Peyer's patch (tissue), 4 donors: ENCODE measurements around the gene TNS3.

Experiments
- CTCF ChIP-seq, 6 experiments: fragments of 450-650 bp in 4 of 6; fragments of 200-600 bp in 2 of 6; sonication (generic) in 1 of 6; IDR thresholded peaks; one replicate each; pipeline ENCODE4 v1.5.1; 2017 to 2019; ENCODE audit warnings: antibody characterized with exemption in 6 of 6, mild to moderate bottlenecking in 3 of 6, moderate library complexity in 1 of 6
- POLR2A ChIP-seq, 2 donors: fragments of 450-650 bp; IDR thresholded peaks; one replicate each; pipeline ENCODE4 v1.5.1; 2017; ENCODE audit warnings: antibody characterized with exemption in 2 of 2, mild to moderate bottlenecking in 2 of 2, moderate library complexity in 2 of 2

DNA sequence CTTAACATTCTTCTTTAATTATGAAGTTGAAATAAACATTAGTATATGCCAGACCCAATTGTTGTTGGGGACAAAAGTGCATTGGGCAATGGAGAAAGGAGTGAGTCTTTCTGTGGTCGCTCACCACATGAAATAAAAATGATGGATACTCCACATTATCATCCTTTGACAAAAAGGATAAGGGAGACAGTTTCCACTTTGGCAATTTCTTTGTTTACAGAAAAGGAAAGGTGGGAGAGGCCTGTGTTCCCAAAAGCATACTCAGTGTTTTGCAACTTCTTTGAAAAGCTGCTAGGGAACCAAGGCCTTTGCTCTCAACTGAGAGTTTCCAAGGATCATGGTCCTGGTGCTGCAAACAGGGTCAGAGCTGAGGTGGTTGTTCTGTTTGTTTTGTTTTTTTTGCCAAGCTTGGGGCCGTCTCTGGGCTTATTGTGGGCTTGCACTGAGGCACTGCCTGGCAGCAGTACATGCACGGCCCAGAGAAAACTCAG, 341.9 kb downstream of the TNS3 start:
- no peak for TF ChIP-seq CTCF (IDR thresholded peaks at IDR 0.05)
- no peak for TF ChIP-seq POLR2A (IDR thresholded peaks at IDR 0.05)
